ENCODE results near the gene ERC1. TPM values are rescaled to one million over a fixed set of nuclear protein-coding genes. Genes with fewer than 3 reads are reported as not detected.

Gene ERC1
- total RNA-seq, 2 donors from 2014 or later = 26.9 to 41.9 TPM

DNA sequence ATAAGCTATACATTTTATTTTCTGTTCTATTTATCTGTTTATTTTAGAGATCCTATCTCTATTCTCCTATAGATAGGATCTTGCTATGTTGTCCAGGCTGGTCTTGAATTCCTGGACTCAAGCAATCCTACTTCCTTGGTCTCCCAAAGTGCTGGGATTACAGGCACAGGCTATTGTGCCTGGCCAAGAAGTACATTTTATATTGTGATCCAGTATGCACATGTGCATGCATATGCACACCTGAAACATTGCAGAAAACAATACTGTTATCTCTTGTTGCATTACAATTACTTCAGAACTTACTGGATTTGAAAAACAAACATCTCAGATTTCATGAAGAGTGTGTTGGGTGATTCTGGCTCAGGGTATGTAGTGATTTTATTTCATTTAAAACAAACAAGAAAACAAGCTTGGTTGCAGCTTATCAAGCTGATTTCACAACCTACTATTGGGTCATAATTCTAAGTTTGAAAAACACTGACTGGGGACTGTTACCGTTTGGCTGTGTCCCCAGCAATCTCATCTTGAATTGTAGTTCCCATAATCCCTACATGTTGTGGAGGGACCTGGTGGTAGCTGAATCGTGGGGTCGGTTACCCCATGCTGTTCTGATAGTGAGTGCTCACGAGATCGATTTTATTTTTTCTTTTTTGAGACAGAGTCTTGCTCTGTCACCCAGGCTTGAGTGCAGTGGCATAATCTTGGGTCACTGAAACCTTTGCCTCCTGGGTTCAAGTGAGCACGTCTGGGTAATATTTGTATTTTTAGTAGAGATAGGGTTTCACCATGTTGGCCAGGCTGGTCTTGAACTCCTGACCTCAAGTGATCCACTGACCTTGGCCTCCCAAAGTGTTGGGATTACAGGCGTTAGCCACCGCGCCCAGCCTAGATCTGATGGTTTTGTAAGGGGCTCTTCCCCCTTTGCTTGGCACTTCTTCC, 31.3 kb downstream of the ERC1 start:
- Histone ChIP-seq H3K4me3 (no peak overlapping the region), H3K9ac (ENCODE audit: low read depth in 2 of 2, low read length in 2 of 2) (no peak overlapping the region), H3K27ac (no peak overlapping the region), H3K9me3 (no peaks in the 10 kb centered on the region), H3K27me3 (no peaks in the 10 kb centered on the region), H3K36me3 (no peaks in the 10 kb centered on the region), H3K4me1 (no peaks in the 10 kb centered on the region)
- TF ChIP-seq, protein P1, sequence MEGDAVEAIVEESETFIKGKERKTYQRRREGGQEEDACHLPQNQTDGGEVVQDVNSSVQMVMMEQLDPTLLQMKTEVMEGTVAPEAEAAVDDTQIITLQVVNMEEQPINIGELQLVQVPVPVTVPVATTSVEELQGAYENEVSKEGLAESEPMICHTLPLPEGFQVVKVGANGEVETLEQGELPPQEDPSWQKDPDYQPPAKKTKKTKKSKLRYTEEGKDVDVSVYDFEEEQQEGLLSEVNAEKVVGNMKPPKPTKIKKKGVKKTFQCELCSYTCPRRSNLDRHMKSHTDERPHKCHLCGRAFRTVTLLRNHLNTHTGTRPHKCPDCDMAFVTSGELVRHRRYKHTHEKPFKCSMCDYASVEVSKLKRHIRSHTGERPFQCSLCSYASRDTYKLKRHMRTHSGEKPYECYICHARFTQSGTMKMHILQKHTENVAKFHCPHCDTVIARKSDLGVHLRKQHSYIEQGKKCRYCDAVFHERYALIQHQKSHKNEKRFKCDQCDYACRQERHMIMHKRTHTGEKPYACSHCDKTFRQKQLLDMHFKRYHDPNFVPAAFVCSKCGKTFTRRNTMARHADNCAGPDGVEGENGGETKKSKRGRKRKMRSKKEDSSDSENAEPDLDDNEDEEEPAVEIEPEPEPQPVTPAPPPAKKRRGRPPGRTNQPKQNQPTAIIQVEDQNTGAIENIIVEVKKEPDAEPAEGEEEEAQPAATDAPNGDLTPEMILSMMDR (IDR thresholded peaks at IDR 0.05) = no peak
- intact Hi-C loops (cut with DNase I) = no loop called here
- DNase-seq = no peak

DNA sequence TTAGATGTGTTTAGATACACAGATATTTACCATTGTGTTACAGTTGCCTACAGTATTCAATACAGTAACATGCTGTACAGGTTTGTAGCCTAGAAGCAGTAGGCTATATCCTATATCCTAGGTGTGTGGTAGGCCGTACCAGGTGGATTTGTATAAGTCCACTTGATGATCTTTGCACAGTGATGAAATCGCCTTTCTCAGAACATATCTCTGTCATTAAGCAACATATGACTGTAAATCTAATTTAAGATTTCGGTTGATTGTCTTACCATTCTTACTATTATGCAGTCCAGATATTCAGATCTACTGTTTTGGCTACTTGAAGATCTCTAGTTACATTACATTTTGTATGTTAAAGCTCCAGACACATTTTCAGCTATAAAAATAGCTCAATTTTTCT, 39.8 kb downstream of the ERC1 start:
- no peak for DNase-seq
- Histone ChIP-seq H3K27me3 (no peaks in the 10 kb centered on the region), H3K4me3 (no peak overlapping the region), H3K9ac (ENCODE audit: low read depth in 2 of 2, low read length in 2 of 2) (no peak overlapping the region), H3K4me1 (no peaks in the 10 kb centered on the region), H3K27ac (no peak overlapping the region), H3K9me3 (no peaks in the 10 kb centered on the region), H3K36me3 (peaks cover 3% of the 10 kb centered on the region)
- TF ChIP-seq, protein P1 (IDR thresholded peaks at IDR 0.05) = no peak
- intact Hi-C loops (cut with DNase I) = no loop called here

DNA sequence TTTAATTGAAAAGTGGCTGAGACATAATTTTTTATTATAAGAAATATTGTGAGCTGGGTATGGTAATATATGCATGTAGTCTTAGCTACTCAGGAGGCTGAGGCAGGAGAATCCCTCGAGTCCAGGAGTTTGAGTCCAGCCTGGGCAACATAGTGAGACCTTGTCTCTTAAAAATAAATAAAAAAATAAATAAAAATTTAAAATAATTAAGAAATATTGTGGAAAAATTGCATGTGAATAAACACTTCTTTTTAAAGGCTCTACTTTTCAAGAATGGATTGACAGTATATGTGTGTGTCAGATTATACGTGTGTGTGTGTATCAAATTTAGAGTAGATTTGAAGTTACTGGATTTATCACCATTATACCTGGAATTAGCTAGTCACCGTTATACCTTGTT, 43.2 kb downstream of the ERC1 start:
- no peak overlapping the region for H3K27ac ChIP-seq
- TF ChIP-seq, protein P1 (IDR thresholded peaks at IDR 0.05) = no peak
- H3K27me3 ChIP-seq = no peaks in the 10 kb centered on the region
- H3K4me3 ChIP-seq = no peak overlapping the region
- no peak for DNase-seq
- no peak overlapping the region for H3K9ac ChIP-seq (ENCODE audit: low read depth in 2 of 2, low read length in 2 of 2)
- intact Hi-C loops (cut with DNase I) = no loop called here
- H3K36me3 ChIP-seq = peaks cover under 1% of the 10 kb centered on the region
- no peaks in the 10 kb centered on the region for H3K9me3 ChIP-seq
- H3K4me1 ChIP-seq = no peaks in the 10 kb centered on the region

DNA sequence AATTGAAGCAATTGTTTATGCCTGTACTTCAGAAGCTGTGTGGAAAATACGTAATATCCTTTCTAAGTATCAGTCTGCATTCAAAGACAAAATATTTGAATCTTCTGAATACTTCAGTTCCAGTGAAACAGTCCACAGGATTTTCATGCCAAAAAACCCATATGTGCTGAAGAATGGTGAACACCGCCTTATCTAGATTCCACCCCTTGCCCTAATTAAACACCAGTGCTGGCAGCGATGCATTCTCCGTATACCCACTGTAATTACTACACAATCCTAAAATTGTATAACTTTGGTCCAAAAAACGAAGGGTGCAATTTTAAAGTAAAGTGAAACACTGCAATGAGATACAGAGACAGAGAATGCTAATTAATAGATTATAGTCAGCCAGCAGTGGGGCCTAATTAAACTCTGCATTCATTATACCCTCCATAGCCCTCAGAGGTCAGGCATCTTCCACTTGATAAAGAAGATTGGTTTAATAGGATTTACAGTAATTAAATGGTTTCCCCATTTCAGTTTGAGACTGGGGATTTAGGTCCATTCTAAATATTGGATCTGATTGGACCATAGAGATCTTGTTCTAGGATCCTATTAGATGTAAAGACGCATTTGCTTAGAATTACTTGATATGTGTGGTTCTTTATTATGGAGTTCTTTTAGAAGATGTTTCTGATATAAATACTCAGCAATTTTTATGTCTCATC, 43.9 kb downstream of the ERC1 start:
- no peak overlapping the region for H3K4me3 ChIP-seq
- H3K9me3 ChIP-seq = no peaks in the 10 kb centered on the region
- no peak overlapping the region for H3K9ac ChIP-seq (ENCODE audit: low read depth in 2 of 2, low read length in 2 of 2)
- TF ChIP-seq, protein P1 (IDR thresholded peaks at IDR 0.05) = no peak
- H3K27me3 ChIP-seq = no peaks in the 10 kb centered on the region
- H3K27ac ChIP-seq = no peak overlapping the region
- H3K36me3 ChIP-seq = no peaks in the 10 kb centered on the region
- intact Hi-C loops (cut with DNase I) = no loop called here
- H3K4me1 ChIP-seq = no peaks in the 10 kb centered on the region
- no peak for DNase-seq

DNA sequence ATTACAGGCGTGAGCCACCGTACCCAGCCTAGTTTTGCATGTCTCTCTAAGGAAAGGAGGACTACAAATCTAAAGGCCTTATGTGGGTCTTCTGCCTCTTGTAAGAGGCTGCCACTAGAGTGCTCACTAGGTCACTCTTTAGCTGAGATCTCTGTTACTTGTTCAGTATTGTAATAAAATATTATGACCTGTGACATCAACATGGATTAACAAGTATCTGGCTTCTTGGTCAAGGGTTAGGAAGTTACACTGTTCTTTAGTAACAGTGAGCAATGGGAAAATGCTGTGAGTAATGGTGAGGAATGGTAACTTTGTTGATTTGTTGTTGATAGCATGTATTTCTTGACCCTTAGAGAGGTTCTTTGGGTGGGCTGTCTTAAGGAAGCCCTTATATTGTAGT, 50.5 kb downstream of the ERC1 start:
- no peaks in the 10 kb centered on the region for H3K27me3 ChIP-seq
- TF ChIP-seq, protein P1 (IDR thresholded peaks at IDR 0.05) = no peak
- no peaks in the 10 kb centered on the region for H3K36me3 ChIP-seq
- H3K4me3 ChIP-seq = no peak overlapping the region
- intact Hi-C loops (cut with DNase I) = no loop called here
- no peaks in the 10 kb centered on the region for H3K9me3 ChIP-seq
- H3K4me1 ChIP-seq = no peaks in the 10 kb centered on the region
- no peak for DNase-seq
- H3K9ac ChIP-seq (ENCODE audit: low read depth in 2 of 2, low read length in 2 of 2) = no peak overlapping the region
- no peak overlapping the region for H3K27ac ChIP-seq

Data from colonic mucosa (tissue), 4 donors.